Neural progenitor cell (in vitro differentiated cells): Measurements from ENCODE around the gene SLC2A4. TPM values are rescaled to one million over a fixed set of nuclear protein-coding genes. Genes with fewer than 3 reads are reported as not detected.

Experiments used
- DNase-seq: peaks from one replicate; pipeline ENCODE4 v3.0.0-alpha.2; 2016; ENCODE audit warnings: low spot score
- H2AFZ ChIP-seq: fragments of 200-600 bp; sonication (generic); replicated peaks from 2 replicates; pipeline ENCODE4 v1.6.1; 2016; ENCODE audit warnings: antibody characterized with exemption
- H3F3A ChIP-seq: fragments of 200-600 bp; sonication (generic); 2 replicates; pipeline ENCODE4 v1.6.1; 2016; ENCODE audit warnings: antibody characterized with exemption, low read depth
- H3K27ac ChIP-seq: fragments of 200-600 bp; sonication (generic); 2 replicates; pipeline ENCODE4 v1.5.1; 2016; ENCODE audit warnings: mild to moderate bottlenecking
- H3K27me3 ChIP-seq: fragments of 200-600 bp; sonication (generic); 2 replicates; pipeline ENCODE4 v1.6.1; 2016; ENCODE audit warnings: mild to moderate bottlenecking, moderate library complexity
- H3K36me3 ChIP-seq: fragments of 200-600 bp; sonication (generic); 2 replicates; pipeline ENCODE4 v1.5.1; 2016
- H3K4me1 ChIP-seq: fragments of 200-600 bp; sonication (generic); 2 replicates; pipeline ENCODE4 v1.6.1; 2016; ENCODE audit warnings: mixed run types
- H3K4me2 ChIP-seq: fragments of 200-600 bp; sonication (generic); 2 replicates; pipeline ENCODE4 v1.6.1; 2016
- H3K4me3 ChIP-seq: fragments of 200-600 bp; sonication (generic); 2 replicates; pipeline ENCODE4 v1.5.1; 2016
- H3K79me2 ChIP-seq: fragments of 200-600 bp; sonication (generic); 2 replicates; pipeline ENCODE4 v1.6.1; 2016; ENCODE audit warnings: low read depth
- H3K9ac ChIP-seq: fragments of 200-600 bp; sonication (generic); 2 replicates; pipeline ENCODE4 v1.6.1; 2016
- H3K9me3 ChIP-seq: fragments of 200-600 bp; sonication (generic); 2 replicates; pipeline ENCODE4 v1.5.1; 2016; ENCODE audit warnings: low read depth
- H4K20me1 ChIP-seq: fragments of 200-600 bp; sonication (generic); 2 replicates; pipeline ENCODE4 v1.6.1; 2016; ENCODE audit warnings: low read depth
- H3K27ac Mint-ChIP-seq: 3 replicates; pipeline ENCODE4 v1.8.0; 2021; ENCODE audit warnings: mixed read lengths
- H3K27me3 Mint-ChIP-seq: 2 replicates; pipeline ENCODE4 v1.8.0; 2022; ENCODE audit warnings: low read depth, mild to moderate bottlenecking, inconsistent platforms, moderate library complexity, mixed read lengths; ENCODE audit not compliant: insufficient read depth
- H3K36me3 Mint-ChIP-seq: 3 replicates; pipeline ENCODE4 v1.8.0; 2021; ENCODE audit warnings: mixed read lengths
- H3K4me1 Mint-ChIP-seq: 3 replicates; pipeline ENCODE4 v1.8.0; 2021; ENCODE audit warnings: mixed read lengths
- H3K4me3 Mint-ChIP-seq: 3 replicates; pipeline ENCODE4 v1.8.0; 2021; ENCODE audit warnings: mild to moderate bottlenecking, moderate library complexity, mixed read lengths
- H3K9me3 Mint-ChIP-seq: 3 replicates; pipeline ENCODE4 v1.8.0; 2020; ENCODE audit warnings: mixed read lengths
- EZH2 ChIP-seq: fragments of 200-600 bp; sonication (generic); IDR thresholded peaks from 2 replicates; pipeline ENCODE4 v1.6.1; 2017; ENCODE audit warnings: antibody characterized with exemption, mild to moderate bottlenecking, moderate library complexity
- EZH2phosphoT487 ChIP-seq: fragments of 200-600 bp; sonication (generic); IDR thresholded peaks from 2 replicates; pipeline ENCODE4 v1.6.1; 2017; ENCODE audit warnings: antibody characterized with exemption
- total RNA-seq: library from RNA; depleted of rRNA; stranded (reverse); fragments of >200 nt; gene quantifications from 2 replicates; pipeline ENCODE4 v1.2.3, GENCODE V29; 2015; ENCODE audit warnings: low replicate concordance
- TF ChIP-seq, protein P1 (sequence below): fragments of 200-600 bp; sonication (generic); IDR thresholded peaks from 2 replicates; pipeline ENCODE4 v1.5.1; 2017; ENCODE audit warnings: antibody characterized with exemption, mild to moderate bottlenecking

The SLC2A4 gene
- total RNA-seq, 1 donor from 2014 or later, result 1.7 TPM

DNA sequence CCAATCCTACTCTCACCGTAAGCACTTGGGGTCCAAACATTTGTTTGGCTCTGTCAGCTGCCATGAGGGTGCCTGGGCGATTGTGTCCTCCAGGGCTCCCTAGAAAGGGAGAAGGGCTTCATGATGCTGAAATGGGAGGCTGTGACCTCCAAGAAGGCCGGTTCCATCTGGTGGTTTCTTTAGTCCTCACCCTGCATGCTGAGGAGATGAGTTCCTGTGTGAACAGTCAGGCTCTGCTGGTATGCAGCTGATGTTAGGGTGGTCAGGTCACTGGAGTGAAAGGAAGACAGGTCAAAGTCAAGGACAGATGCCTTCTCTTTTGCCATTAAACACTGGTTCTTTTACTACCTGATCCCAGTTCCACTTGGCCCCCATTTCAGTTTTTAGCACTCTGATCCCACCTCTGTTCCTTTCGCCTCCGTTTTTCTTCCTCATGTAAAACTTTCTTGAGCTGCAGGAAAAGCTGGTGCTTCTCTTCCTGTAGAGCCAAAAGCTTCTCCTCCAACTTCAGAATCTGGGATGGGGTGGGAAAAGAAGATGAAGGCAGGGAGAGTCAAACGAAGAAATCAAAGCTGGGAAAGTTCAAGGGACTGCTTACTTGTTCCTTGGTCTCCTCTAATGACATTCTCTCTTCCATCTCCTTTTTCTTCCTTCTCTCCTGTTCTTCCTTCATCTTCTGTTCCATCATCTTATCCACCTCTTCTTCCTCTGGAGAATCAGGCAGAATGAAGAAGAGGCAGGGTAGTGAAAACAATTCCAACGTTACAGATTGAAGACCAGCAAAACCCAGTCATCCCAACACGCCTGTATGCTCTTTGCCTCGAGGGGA, 32.6 kb downstream of the SLC2A4 start:
- Histone ChIP-seq H3K36me3 (peaks cover 4% of the 10 kb centered on the region), H4K20me1 (peaks cover 51% of the 10 kb centered on the region), H3K4me2 (peak overlapping the region; percentile 97), H3K27me3 (no peaks in the 10 kb centered on the region), H3K9me3 (no peaks in the 10 kb centered on the region), H2AFZ (no peak overlapping the region), H3F3A (peaks cover 71% of the 10 kb centered on the region), H3K27ac (peak overlapping the region; percentile 74), H3K79me2 (peaks cover 46% of the 10 kb centered on the region), H3K4me3 (peak overlapping the region; percentile 92), H3K4me1 (peaks cover 11% of the 10 kb centered on the region), H3K9ac (peak overlapping the region; percentile 61)
- no peak for DNase-seq
- no peaks in the 10 kb centered on the region for H3K9me3 Mint-ChIP-seq
- H3K36me3 Mint-ChIP-seq, result peaks cover 38% of the 10 kb centered on the region
- no peak for TF ChIP-seq EZH2phosphoT487
- peaks cover 9% of the 10 kb centered on the region for H3K27me3 Mint-ChIP-seq
- peak overlapping the region; percentile 89 for H3K4me3 Mint-ChIP-seq
- H3K27ac Mint-ChIP-seq, result no peak overlapping the region
- H3K4me1 Mint-ChIP-seq, result peaks cover 40% of the 10 kb centered on the region

DNA sequence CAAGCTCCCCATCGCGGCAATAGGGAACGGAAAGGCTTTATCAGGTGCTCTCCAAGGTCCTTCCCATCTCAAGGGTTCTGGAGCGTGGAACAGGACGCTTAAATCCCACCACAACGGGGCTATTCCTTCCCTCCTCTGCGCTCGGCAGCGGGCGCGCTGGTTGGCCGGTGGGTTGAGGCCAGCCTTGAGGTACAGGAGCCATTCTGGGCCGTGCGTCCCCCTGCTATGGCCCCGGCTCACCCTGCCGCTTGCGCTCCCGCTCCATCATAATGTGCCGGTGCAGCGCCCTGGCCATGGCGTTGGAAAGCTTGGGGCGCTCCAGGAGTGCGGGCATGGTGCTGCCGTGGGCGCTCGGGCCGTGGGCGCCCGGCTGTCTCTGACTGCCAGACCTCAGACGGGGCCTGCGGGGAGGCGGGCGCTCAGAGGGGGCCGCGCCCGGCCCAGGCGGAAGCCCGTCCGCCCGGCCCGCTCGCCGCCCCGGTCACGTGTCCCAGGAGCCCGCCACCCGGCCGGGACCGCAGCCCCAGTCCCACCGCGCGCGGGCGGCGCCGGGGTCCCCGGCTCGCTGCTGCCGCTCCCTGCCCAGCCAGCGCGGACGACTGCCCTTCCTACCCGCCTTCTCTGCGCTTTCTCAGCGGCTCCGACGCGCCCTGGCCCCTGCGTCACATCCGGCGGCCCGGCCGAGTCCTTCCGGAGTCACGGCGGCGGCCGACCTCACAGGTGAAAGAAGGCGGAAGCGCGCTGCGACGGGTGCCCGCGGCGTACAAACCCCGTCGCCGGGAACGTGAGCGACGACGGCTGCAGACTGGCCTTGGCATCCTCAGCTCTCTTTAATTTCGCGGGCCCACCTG, 33.4 kb downstream of the SLC2A4 start, which contains the start of gene GPS2:
Gene GPS2, minus strand, starts transcription at position 642 of the 851 bp plus-strand sequence. Its CDS starts 308 bp downstream, at position 334.
- H3K27me3 Mint-ChIP-seq, result peaks cover 9% of the 10 kb centered on the region
- peaks cover 31% of the 10 kb centered on the region for H3K4me1 Mint-ChIP-seq
- Histone ChIP-seq H3K36me3 (peaks cover 4% of the 10 kb centered on the region), H3K4me2 (peak within 1 kb of the TSS; percentile 97), H2AFZ (peak within 1 kb of the TSS; percentile 58), H4K20me1 (peaks cover 42% of the 10 kb centered on the region), H3K9ac (peak within 1 kb of the TSS; percentile 61), H3K9me3 (no peaks in the 10 kb centered on the region), H3K4me1 (peaks cover 6% of the 10 kb centered on the region), H3F3A (peaks cover 62% of the 10 kb centered on the region), H3K4me3 (peak within 1 kb of the TSS; percentile 92), H3K27ac (peak within 1 kb of the TSS; percentile 74), H3K79me2 (peaks cover 37% of the 10 kb centered on the region), H3K27me3 (no peaks in the 10 kb centered on the region)
- H3K9me3 Mint-ChIP-seq, result no peaks in the 10 kb centered on the region
- peak; percentile 95 for DNase-seq
- no peak within 1 kb of the TSS for H3K27ac Mint-ChIP-seq
- TF ChIP-seq, protein P1, sequence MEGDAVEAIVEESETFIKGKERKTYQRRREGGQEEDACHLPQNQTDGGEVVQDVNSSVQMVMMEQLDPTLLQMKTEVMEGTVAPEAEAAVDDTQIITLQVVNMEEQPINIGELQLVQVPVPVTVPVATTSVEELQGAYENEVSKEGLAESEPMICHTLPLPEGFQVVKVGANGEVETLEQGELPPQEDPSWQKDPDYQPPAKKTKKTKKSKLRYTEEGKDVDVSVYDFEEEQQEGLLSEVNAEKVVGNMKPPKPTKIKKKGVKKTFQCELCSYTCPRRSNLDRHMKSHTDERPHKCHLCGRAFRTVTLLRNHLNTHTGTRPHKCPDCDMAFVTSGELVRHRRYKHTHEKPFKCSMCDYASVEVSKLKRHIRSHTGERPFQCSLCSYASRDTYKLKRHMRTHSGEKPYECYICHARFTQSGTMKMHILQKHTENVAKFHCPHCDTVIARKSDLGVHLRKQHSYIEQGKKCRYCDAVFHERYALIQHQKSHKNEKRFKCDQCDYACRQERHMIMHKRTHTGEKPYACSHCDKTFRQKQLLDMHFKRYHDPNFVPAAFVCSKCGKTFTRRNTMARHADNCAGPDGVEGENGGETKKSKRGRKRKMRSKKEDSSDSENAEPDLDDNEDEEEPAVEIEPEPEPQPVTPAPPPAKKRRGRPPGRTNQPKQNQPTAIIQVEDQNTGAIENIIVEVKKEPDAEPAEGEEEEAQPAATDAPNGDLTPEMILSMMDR, result no peak
- TF ChIP-seq EZH2 (no peak), EZH2phosphoT487 (no peak)
- peaks cover 35% of the 10 kb centered on the region for H3K36me3 Mint-ChIP-seq
- H3K4me3 Mint-ChIP-seq, result peak within 1 kb of the TSS; percentile 89

DNA sequence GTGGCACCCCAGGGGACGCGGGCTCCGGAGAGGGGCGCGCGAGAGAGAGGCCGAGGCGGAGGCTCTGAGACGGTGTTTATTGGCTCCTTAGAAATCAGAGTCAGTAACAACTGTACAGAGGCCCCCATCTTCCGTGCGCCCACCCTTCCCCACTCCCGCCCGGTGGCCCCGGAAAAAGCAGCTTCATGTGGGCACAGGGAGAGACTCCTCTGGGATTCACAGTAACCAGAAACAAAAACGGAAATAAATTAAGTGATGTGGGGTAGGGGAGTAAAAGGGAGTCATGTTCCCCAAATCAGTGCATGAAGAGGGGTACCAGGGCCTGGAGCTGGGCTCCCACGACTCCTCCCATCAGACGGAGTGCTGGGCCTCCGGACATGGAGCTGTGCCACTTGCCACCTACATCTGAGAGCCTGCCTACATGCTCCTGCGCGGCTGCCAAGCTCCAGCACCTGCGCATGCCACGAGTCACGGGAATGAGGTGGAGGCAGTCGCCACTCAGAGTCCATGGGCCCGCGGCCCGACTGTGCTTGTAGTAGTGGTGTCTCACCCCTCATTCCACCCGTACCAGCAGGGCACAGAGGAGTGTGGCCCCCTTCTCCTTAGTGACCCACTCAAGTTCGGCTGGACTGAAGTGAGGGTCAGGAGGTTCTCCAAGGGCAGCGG, 34.2 kb downstream of the SLC2A4 start:
- Mint-ChIP-seq H3K4me1 (peaks cover 27% of the 10 kb centered on the region), H3K4me3 (peak overlapping the region; percentile 84), H3K27ac (no peak overlapping the region), H3K27me3 (peaks cover 9% of the 10 kb centered on the region), H3K9me3 (no peaks in the 10 kb centered on the region), H3K36me3 (peaks cover 27% of the 10 kb centered on the region)
- peaks cover 3% of the 10 kb centered on the region for H3K36me3 ChIP-seq
- peak overlapping the region; percentile 61 for H3K9ac ChIP-seq
- H3K4me2 ChIP-seq, result peak overlapping the region; percentile 97
- TF ChIP-seq, protein P1, result no peak
- TF ChIP-seq EZH2phosphoT487 (no peak), EZH2 (no peak)
- H3K4me1 ChIP-seq, result peaks cover 6% of the 10 kb centered on the region
- peak overlapping the region; percentile 74 for H3K27ac ChIP-seq
- H3K4me3 ChIP-seq, result peak overlapping the region; percentile 92
- no peaks in the 10 kb centered on the region for H3K27me3 ChIP-seq
- H3K9me3 ChIP-seq, result no peaks in the 10 kb centered on the region
- H3K79me2 ChIP-seq, result peaks cover 30% of the 10 kb centered on the region
- no peak for DNase-seq
- peak overlapping the region; percentile 58 for H2AFZ ChIP-seq
- peaks cover 35% of the 10 kb centered on the region for H4K20me1 ChIP-seq
- peaks cover 55% of the 10 kb centered on the region for H3F3A ChIP-seq
